ENCODE results near the gene MDP1. TPM values are rescaled to one million over a fixed set of nuclear protein-coding genes. Genes with fewer than 3 reads are reported as not detected.

MDP1 gene
- total RNA-seq, 2 donors from 2014 or later = 21.0 to 25.0 TPM

DNA sequence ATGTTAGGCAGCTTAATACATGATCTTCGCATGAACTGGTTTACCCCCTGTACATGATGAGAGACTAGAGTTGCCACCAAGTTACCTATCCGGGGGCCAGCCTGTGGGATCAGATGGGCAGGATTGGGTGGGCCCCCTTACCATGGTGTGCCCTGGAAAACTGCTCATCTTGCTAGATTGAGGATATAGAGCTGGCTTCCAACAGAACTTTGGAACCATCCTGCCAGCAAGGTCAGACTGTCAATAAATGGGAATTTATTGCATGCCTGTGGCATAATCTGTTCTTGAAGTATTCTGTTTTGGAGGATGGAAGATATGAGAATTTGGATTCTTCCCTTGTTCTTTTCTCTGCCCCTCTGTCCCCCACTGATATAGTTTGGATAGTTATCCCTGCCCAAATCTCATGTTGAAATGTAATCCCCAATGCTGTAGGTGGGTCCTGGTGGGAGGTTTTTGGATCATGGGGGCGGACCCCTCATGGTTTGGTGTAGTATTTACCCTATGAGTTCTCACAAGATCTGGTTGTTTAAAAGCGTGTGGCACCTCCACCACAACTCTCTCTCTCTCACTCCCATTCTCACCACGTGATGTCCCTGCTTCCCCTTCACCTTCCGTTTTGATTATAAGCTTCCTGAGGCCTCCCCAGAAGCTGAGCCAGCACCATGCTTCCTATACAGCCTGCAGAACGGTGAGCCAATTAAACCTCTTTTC, 16.9 kb downstream of the MDP1 start:
- TF ChIP-seq, protein P1, sequence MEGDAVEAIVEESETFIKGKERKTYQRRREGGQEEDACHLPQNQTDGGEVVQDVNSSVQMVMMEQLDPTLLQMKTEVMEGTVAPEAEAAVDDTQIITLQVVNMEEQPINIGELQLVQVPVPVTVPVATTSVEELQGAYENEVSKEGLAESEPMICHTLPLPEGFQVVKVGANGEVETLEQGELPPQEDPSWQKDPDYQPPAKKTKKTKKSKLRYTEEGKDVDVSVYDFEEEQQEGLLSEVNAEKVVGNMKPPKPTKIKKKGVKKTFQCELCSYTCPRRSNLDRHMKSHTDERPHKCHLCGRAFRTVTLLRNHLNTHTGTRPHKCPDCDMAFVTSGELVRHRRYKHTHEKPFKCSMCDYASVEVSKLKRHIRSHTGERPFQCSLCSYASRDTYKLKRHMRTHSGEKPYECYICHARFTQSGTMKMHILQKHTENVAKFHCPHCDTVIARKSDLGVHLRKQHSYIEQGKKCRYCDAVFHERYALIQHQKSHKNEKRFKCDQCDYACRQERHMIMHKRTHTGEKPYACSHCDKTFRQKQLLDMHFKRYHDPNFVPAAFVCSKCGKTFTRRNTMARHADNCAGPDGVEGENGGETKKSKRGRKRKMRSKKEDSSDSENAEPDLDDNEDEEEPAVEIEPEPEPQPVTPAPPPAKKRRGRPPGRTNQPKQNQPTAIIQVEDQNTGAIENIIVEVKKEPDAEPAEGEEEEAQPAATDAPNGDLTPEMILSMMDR (conservative IDR thresholded peaks at IDR 0.05) = no peak
- Histone ChIP-seq H3K36me3 (ENCODE audit: control insufficient read depth, insufficient read depth, low read length) (peaks cover 28% of the 10 kb centered on the region), H3K27me3 (ENCODE audit: control insufficient read depth, insufficient read depth, low read length, poor library complexity, severe bottlenecking) (no peaks in the 10 kb centered on the region), H3K9me3 (ENCODE audit: control insufficient read depth, low read length) (peaks cover 23% of the 10 kb centered on the region), H3K4me1 (ENCODE audit: control insufficient read depth, insufficient read depth, low read length) (no peaks in the 10 kb centered on the region), H3K4me3 (ENCODE audit: low read length) (no peak overlapping the region), H3K27ac (ENCODE audit: low read depth, low read length) (no peak overlapping the region), H3K9ac (ENCODE audit: extremely low read depth, low read length, poor library complexity, severe bottlenecking) (no peak overlapping the region)
- no peak for DNase-seq
- Mint-ChIP-seq H3K27ac (no peak overlapping the region), H3K27me3 (ENCODE audit: insufficient read depth) (no peaks in the 10 kb centered on the region), H3K4me1 (peaks cover 8% of the 10 kb centered on the region), H3K9me3 (peaks cover 32% of the 10 kb centered on the region), H3K4me3 (no peak overlapping the region), H3K36me3 (ENCODE audit: low read depth) (peaks cover 52% of the 10 kb centered on the region)
- WGBS, 2 experiments (ENCODE audit: insufficient coverage in 1 of 2, insufficient read length in 1 of 2) = 95 to 96% methylated on average over 4 to 6 of the region's 7 CpGs

DNA sequence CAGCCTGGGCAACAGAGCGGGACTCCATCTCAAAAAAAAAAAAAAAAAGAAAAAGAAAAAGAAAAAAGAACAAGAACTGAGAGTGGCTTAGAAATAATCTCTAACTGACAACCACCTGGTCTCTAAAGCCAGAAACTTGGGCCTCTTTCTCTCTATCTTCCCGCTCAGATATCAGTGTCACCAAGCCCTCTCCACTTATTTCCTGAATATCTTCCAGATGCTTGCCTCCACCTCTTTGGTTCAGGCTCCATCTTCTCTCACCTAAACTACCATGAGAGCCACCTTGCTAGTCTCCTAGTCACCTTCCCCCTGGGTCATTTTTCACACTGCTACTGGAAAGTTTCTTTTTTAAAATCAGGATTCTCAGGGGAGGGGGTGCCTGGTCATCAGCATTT, 18.8 kb downstream of the MDP1 start:
- 97 to 100% methylated on average over 1 of the region's 2 CpGs for WGBS, 2 experiments (ENCODE audit: insufficient coverage in 1 of 2, insufficient read length in 1 of 2)
- Mint-ChIP-seq H3K27me3 (ENCODE audit: insufficient read depth) (no peaks in the 10 kb centered on the region), H3K36me3 (ENCODE audit: low read depth) (peaks cover 51% of the 10 kb centered on the region), H3K4me3 (peak overlapping the region; percentile 77), H3K4me1 (peaks cover 8% of the 10 kb centered on the region), H3K9me3 (peaks cover 19% of the 10 kb centered on the region), H3K27ac (peak overlapping the region; percentile 39)
- H3K9ac ChIP-seq (ENCODE audit: extremely low read depth, low read length, poor library complexity, severe bottlenecking) = no peak overlapping the region
- TF ChIP-seq, protein P1 (conservative IDR thresholded peaks at IDR 0.05) = no peak
- peaks cover 36% of the 10 kb centered on the region for H3K36me3 ChIP-seq (ENCODE audit: control insufficient read depth, insufficient read depth, low read length)
- peak overlapping the region; percentile 91 for H3K4me3 ChIP-seq (ENCODE audit: low read length)
- H3K27me3 ChIP-seq (ENCODE audit: control insufficient read depth, insufficient read depth, low read length, poor library complexity, severe bottlenecking) = no peaks in the 10 kb centered on the region
- DNase-seq = no peak
- H3K9me3 ChIP-seq (ENCODE audit: control insufficient read depth, low read length) = peaks cover 11% of the 10 kb centered on the region
- no peak overlapping the region for H3K27ac ChIP-seq (ENCODE audit: low read depth, low read length)
- H3K4me1 ChIP-seq (ENCODE audit: control insufficient read depth, insufficient read depth, low read length) = no peaks in the 10 kb centered on the region

DNA sequence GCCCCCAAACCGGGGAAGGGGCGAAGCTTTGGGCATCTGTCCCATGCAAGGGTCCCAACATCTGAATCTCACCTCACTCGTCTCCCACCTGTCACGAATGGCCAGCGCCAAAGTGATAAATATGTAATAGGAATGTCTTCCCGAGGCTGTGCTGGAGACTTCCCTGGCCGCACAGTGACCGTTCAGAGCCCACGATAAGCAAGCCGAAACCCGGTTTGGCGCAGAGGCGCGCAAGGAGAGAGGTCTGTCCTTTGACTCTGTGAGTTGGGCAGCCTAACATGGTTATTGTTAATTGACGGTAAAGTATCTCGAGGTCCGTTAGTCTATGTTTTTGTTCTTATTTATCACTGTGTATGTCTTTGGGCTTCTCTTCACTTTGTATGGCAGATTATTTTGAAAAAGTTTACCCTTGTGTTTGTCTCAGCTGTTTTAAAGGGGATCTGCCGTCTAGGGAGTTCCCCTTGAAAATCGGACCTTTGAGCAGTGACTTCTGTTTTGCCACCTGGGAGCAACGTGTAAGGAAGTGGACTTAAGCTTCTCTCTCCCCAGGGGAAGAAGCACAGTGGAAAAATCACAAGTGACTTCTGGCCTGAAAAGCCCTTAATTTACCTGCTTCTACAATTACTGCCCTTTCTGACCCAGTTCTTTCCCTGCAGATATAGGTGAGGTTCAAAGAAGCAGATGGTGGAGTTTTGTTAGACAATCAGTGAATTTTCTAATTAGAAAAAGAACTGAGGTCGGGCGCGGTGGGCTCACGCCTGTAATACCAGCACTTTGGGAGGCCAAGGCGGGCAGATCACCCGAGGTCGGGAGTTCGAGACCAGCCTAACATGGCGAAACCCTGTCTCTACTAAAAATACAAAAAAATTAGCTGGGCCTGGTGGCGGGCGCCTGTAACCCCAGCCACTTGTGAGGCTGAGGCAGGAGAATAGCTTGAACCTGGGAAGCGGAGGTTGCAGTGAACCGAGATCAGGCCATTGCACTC, 19.5 kb downstream of the MDP1 start:
- no peak for DNase-seq
- H3K9me3 Mint-ChIP-seq = peaks cover 12% of the 10 kb centered on the region
- peaks cover 8% of the 10 kb centered on the region for H3K4me1 Mint-ChIP-seq
- peaks cover 51% of the 10 kb centered on the region for H3K36me3 Mint-ChIP-seq (ENCODE audit: low read depth)
- peaks cover 37% of the 10 kb centered on the region for H3K36me3 ChIP-seq (ENCODE audit: control insufficient read depth, insufficient read depth, low read length)
- H3K4me1 ChIP-seq (ENCODE audit: control insufficient read depth, insufficient read depth, low read length) = no peaks in the 10 kb centered on the region
- peaks cover 4% of the 10 kb centered on the region for H3K9me3 ChIP-seq (ENCODE audit: control insufficient read depth, low read length)
- peak overlapping the region; percentile 77 for H3K4me3 Mint-ChIP-seq
- peak overlapping the region; percentile 96 for H3K27ac Mint-ChIP-seq
- 28 to 38% methylated on average over 22 to 33 of the region's 33 CpGs for WGBS, 2 experiments (ENCODE audit: insufficient coverage in 1 of 2, insufficient read length in 1 of 2)
- peak overlapping the region; percentile 91 for H3K4me3 ChIP-seq (ENCODE audit: low read length)
- peak overlapping the region; percentile 93 for H3K9ac ChIP-seq (ENCODE audit: extremely low read depth, low read length, poor library complexity, severe bottlenecking)
- TF ChIP-seq, protein P1 (conservative IDR thresholded peaks at IDR 0.05) = no peak
- peak overlapping the region; percentile 96 for H3K27ac ChIP-seq (ENCODE audit: low read depth, low read length)
- no peaks in the 10 kb centered on the region for H3K27me3 Mint-ChIP-seq (ENCODE audit: insufficient read depth)
- no peaks in the 10 kb centered on the region for H3K27me3 ChIP-seq (ENCODE audit: control insufficient read depth, insufficient read depth, low read length, poor library complexity, severe bottlenecking)

All from endodermal cell (in vitro differentiated cells).